ENCODE measurements around the gene MSANTD1. TPM values are rescaled to one million over a fixed set of nuclear protein-coding genes. Genes with fewer than 3 reads are reported as not detected.

The MSANTD1 gene
- total and polyA plus RNA-seq, 2 of the 8 experiments (the other 6 are each of a cell fraction or from before 2014, with no cell fraction given), result 0.23 to 0.45 TPM

GRCh38 chr4:3257103-3257555 lies 8.2 kb downstream of the MSANTD1 start:
- DNase-seq (ENCODE audit: low read depth in 1 of 2, low spot score in 2 of 2), result peak in 1 of 2 experiments; percentile 39
- 95% methylated on average over 7 of the region's 9 CpGs; no CpG with 5 or more reads in 1 of the 2 experiments for WGBS, 2 experiments (ENCODE audit: extremely low coverage in 1 of 2, insufficient coverage in 1 of 2, insufficient read length in 1 of 2, insufficient replicate concordance in 2 of 2, low coverage in 1 of 2, low lambda C conversion rate in 2 of 2, missing lambda C conversion rate in 1 of 2)
- Histone ChIP-seq H3K14ac (ENCODE audit: insufficient read length) (no peak overlapping the region), H4K91ac (replicated peaks; ENCODE audit: insufficient read length, low read length) (no peak overlapping the region), H3K9ac (replicated peaks in 1 of 4; ENCODE audit: extremely low read depth in 1 of 4, low read depth in 3 of 4, low read length in 3 of 4) (no peak overlapping the region), H3K4me1 (replicated peaks in 1 of 4; ENCODE audit: control insufficient read depth in 3 of 4, insufficient read depth in 4 of 4, low read length in 3 of 4) (no peaks in the 10 kb centered on the region; a peak in 1 of 7 replicates), H3K23ac (ENCODE audit: insufficient read length) (no peak overlapping the region), H2BK20ac (ENCODE audit: low read length) (no peak overlapping the region), H3K27me3 (replicated peaks in 1 of 4; ENCODE audit: control insufficient read depth in 3 of 4, extremely low read depth in 1 of 4, insufficient read depth in 3 of 4, low read length in 3 of 4) (no peaks in the 10 kb centered on the region), H2BK120ac (replicated peaks; ENCODE audit: low read depth, low read length) (no peak overlapping the region), H4K8ac (ENCODE audit: extremely low read depth, insufficient read depth, low read length) (no peak overlapping the region), H3K4me2 (ENCODE audit: insufficient read depth in 1 of 2, low read depth in 2 of 2, low read length in 2 of 2) (no peak overlapping the region), H3K36me3 (ENCODE audit: control insufficient read depth in 2 of 4, insufficient read depth in 4 of 4, low read length in 3 of 4) (no peaks in the 10 kb centered on the region), H2AK5ac (ENCODE audit: low read depth, low read length) (no peak overlapping the region), H3K56ac (replicated peaks; ENCODE audit: insufficient read length, low read depth, low read length) (no peak overlapping the region), H3K79me2 (ENCODE audit: control insufficient read depth in 1 of 2, insufficient read depth in 2 of 2, low read length in 2 of 2) (no peaks in the 10 kb centered on the region), H4K20me1 (replicated peaks in 1 of 2; ENCODE audit: control insufficient read depth in 1 of 2, insufficient read depth in 2 of 2, low read length in 2 of 2) (peaks cover 0 to 1% of the 10 kb centered on the region in 2 experiments), H4K5ac (ENCODE audit: insufficient read length, low read depth, low read length) (no peak overlapping the region), H2BK12ac (ENCODE audit: low read depth, low read length) (no peak overlapping the region), H2BK15ac (ENCODE audit: low read length) (no peak overlapping the region), H3K18ac (ENCODE audit: extremely low read depth, low read length) (no peak overlapping the region), H2BK5ac (ENCODE audit: low read depth, low read length) (no peak overlapping the region), H3K27ac (ENCODE audit: low read depth, low read length) (no peak overlapping the region), H3K4ac (replicated peaks; ENCODE audit: insufficient read length, low read depth, low read length) (no peak overlapping the region), H3K4me3 (ENCODE audit: extremely low read depth in 1 of 4, insufficient read depth in 2 of 4, low read depth in 3 of 4, low read length in 4 of 4) (no peak overlapping the region), H2AFZ (ENCODE audit: low read length) (no peak overlapping the region), H3K23me2 (ENCODE audit: low read depth, low read length) (no peaks in the 10 kb centered on the region), H3K79me1 (ENCODE audit: low read depth, low read length) (no peaks in the 10 kb centered on the region), H3K9me3 (ENCODE audit: insufficient read depth in 2 of 2, low read depth in 1 of 2, low read length in 1 of 2) (no peaks in the 10 kb centered on the region)
- no peak for FAIRE-seq
- ChIA-PET POLR2A (ENCODE audit: partially characterized antibody) (interaction anchor here (1.2 kb wide), 1 partner anchor 12 kb away, joined by 3 read pairs; no protein-coding TSS in a partner anchor), CTCF (ENCODE audit: partially characterized antibody) (interaction anchor here (0.9 to 2.6 kb wide), 6 partner anchors 12 to 224 kb away, joined by 3 to 11 read pairs (median 4); no protein-coding TSS in a partner anchor)
- TF ChIP-seq PHF8 (conservative IDR thresholded peaks at IDR 0.05; ENCODE audit: low read depth, low read length) (no peak), JUN (IDR thresholded peaks at IDR 0.05; ENCODE audit: low read depth, low read length) (no peak), SIN3A (conservative IDR thresholded peaks at IDR 0.05 in 1 of 2, IDR thresholded peaks at IDR 0.05 in 1 of 2; ENCODE audit: low read depth in 1 of 2, low read length in 2 of 2) (no peak), SP4 (IDR thresholded peaks at IDR 0.05; ENCODE audit: low read length) (no peak), TAF7 (optimal IDR thresholded peaks at IDR 0.05; ENCODE audit: borderline replicate concordance, low read depth, low read length) (no peak)

Data from H1 (cell line).